Tibial artery (tissue), 4 donors: Measurements from ENCODE around the gene MT1H.
A peak's percentile ranks its signal among the peaks of the same experiment; 100 is the strongest.

ENCODE experiments used
- DNase-seq, 2 donors: peaks; one replicate each; pipeline ENCODE4 v3.0.0-alpha.2; 2019
- H3K27ac ChIP-seq, 2 donors: fragments of 200-600 bp; sonication (generic) in 1 of 2; 1 replicate in 1 of 2; 2 replicates in 1 of 2; pipeline ENCODE4 v1.5.1; 2018 to 2019; ENCODE audit warnings: mild to moderate bottlenecking in 1 of 2
- H3K27me3 ChIP-seq, 2 donors: fragments of 200-600 bp; sonication (generic) in 1 of 2; one replicate each; pipeline versions ENCODE4 v1.5.1 to v1.6.0; 2016 to 2019
- H3K36me3 ChIP-seq, 3 donors: fragments of 200-600 bp; sonication (generic) in 2 of 3; one replicate each; pipeline ENCODE4 v1.5.1; 2016 to 2019; ENCODE audit warnings: mild to moderate bottlenecking in 2 of 3
- H3K4me1 ChIP-seq, 4 donors: fragments of 200-600 bp; sonication (generic) in 2 of 4; 1 replicate in 3 of 4; 2 replicates in 1 of 4; pipeline ENCODE4 v1.5.1; 2016 to 2019
- H3K4me3 ChIP-seq, 2 donors: fragments of 200-600 bp; sonication (generic) in 1 of 2; 1 replicate in 1 of 2; 2 replicates in 1 of 2; pipeline ENCODE4 v1.5.1; 2018 to 2019; ENCODE audit warnings: mild to moderate bottlenecking in 2 of 2
- H3K9me3 ChIP-seq, 3 donors: fragments of 200-600 bp; sonication (generic) in 1 of 3; one replicate each; pipeline ENCODE4 v1.5.1; 2016 to 2019
- intact Hi-C: fragments of 100-400 bp; cut with DNase I; formaldehyde crosslinking; loops from one replicate; pipeline ENCODE4 v1.15.0; 2023; ENCODE audit warnings: low total_unique reads
- TF ChIP-seq, protein P1 (sequence below), 2 experiments: fragments of 200-600 bp in 1 of 2; fragments of 450-650 bp in 1 of 2; IDR thresholded peaks; one replicate each; pipeline ENCODE4 v1.5.1; 2017 to 2019; ENCODE audit warnings: antibody characterized with exemption in 2 of 2, mild to moderate bottlenecking in 1 of 2, moderate library complexity in 1 of 2

Gene MT1H

DNA sequence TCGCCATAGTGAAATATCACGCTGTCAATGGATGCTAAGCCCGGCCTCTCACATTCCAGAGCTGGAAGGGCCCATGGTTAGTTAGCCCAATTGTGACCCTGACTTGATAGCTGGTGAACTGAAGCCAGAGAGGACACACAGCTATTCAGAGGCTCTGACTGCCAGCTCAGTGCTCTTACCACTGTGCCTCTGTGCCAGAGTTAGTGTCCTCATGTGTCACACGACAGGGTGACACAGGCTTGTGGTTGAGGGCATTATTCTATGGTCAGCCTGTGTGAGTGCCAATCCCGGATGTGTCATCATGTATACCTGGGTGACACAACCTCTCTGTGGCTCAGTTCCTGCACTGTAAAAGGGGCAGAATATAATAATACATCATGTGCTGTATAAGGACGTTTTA lies 10.2 kb downstream of the MT1H start:
- TF ChIP-seq, protein P1, sequence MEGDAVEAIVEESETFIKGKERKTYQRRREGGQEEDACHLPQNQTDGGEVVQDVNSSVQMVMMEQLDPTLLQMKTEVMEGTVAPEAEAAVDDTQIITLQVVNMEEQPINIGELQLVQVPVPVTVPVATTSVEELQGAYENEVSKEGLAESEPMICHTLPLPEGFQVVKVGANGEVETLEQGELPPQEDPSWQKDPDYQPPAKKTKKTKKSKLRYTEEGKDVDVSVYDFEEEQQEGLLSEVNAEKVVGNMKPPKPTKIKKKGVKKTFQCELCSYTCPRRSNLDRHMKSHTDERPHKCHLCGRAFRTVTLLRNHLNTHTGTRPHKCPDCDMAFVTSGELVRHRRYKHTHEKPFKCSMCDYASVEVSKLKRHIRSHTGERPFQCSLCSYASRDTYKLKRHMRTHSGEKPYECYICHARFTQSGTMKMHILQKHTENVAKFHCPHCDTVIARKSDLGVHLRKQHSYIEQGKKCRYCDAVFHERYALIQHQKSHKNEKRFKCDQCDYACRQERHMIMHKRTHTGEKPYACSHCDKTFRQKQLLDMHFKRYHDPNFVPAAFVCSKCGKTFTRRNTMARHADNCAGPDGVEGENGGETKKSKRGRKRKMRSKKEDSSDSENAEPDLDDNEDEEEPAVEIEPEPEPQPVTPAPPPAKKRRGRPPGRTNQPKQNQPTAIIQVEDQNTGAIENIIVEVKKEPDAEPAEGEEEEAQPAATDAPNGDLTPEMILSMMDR (IDR thresholded peaks at IDR 0.05): no peak
- Histone ChIP-seq H3K4me3 (no peak overlapping the region), H3K9me3 (no peaks in the 10 kb centered on the region), H3K4me1 (peaks cover 0 to 36% (median 11%) of the 10 kb centered on the region in 4 donors), H3K27ac (no peak overlapping the region), H3K36me3 (peaks cover 6 to 10% (median 8%) of the 10 kb centered on the region in 3 donors), H3K27me3 (peaks cover 0 to 17% of the 10 kb centered on the region in 2 donors)
- DNase-seq: peak in 1 of 2 donors; percentile 27
- intact Hi-C loops: loop anchor here (5.0 kb wide), 1 partner anchor 73 kb away; the partner anchor contains the start of gene MT2A

DNA sequence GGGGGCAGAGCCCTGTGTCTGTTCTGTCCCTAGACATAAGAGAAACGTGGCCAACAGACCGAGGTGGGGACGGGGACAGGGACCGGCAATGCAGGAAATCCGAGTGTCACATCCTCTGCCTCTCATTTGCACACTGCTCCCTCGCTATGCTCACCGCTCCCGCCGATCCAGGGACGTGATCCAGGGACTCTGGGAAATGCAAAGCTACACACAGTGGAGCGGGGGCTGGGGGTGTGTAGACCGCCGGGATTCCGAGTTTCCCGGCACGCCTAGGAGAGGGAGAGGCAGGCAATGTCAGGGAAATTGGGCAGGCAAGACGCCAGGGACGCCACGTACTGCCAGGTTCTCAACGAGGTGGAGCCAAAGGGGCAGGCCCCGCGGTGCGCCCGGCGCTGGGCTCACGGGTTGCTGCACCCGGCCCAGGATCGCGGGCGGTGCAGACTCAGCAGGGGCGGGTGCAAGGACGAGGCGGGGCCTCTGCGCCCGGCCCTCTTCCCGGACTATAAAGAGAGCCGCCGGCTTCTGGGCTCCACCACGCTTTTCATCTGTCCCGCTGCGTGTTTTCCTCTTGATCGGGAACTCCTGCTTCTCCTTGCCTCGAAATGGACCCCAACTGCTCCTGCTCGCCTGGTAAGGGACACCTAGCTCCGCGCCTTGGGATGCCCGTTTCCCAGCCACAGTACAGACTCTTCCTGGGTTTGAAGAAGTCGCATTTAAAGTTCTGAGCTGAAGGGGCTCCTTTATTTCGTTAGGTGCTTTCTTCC lies 12.5 kb downstream of the MT1H start, which contains the start of gene MT1X:
Gene MT1X (plus strand): TSS at position 532 of the 764 bp plus-strand sequence. CDS start 71 bp downstream, at position 603.
- TF ChIP-seq, protein P1 (IDR thresholded peaks at IDR 0.05): no peak
- Histone ChIP-seq H3K36me3 (peaks cover 6 to 25% (median 14%) of the 10 kb centered on the region in 3 donors), H3K4me3 (peak within 1 kb of the TSS; percentile 80 to 82), H3K27me3 (no peaks in the 10 kb centered on the region), H3K4me1 (peaks cover 0 to 39% (median 10%) of the 10 kb centered on the region in 4 donors), H3K27ac (peak within 1 kb of the TSS; percentile 87 to 88), H3K9me3 (peaks cover 0 to 9% (median 0%) of the 10 kb centered on the region in 3 donors)
- intact Hi-C loops: loop anchor here (5.0 kb wide), 1 partner anchor 75 kb away; the partner anchor contains the start of gene MT2A
- peak; percentile 94 to 98 for DNase-seq

DNA sequence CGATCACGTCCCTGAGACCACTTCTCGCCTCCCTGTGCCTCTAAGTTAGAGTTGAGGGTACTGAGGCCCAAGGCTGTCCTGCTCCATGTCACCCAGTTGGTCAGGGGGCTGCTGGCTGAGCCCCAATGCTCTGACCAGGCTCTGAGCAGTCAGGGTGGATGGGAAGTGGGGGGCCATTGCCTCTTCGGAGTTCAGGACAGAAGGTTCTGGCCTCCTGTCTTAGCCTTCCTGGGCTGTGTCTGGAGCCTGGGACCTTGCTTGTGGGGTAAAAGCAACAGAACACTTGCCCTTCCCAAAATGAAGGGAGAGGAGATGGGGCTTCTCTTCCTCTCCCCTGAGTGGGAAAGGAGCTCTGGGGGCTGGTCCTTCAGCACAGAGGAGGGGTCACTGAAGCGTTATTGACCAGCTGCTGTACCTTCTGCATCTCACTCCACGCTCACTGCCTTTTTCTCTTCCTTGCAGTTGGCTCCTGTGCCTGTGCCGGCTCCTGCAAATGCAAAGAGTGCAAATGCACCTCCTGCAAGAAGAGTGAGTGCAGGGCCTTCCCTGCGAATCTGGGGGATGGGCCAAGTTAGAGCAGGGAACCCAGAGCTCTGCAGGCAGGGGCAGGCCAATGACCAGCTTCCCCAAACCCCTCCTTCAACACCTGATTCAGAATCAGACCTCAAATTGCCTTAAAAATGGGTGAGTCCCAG lies 13.2 kb downstream of the MT1H start:
- Histone ChIP-seq H3K9me3 (peaks cover 0 to 10% (median 0%) of the 10 kb centered on the region in 3 donors), H3K27me3 (no peaks in the 10 kb centered on the region), H3K36me3 (peaks cover 6 to 25% (median 14%) of the 10 kb centered on the region in 3 donors), H3K4me1 (peaks cover 0 to 39% (median 10%) of the 10 kb centered on the region in 4 donors), H3K27ac (peak overlapping the region; percentile 87 to 88), H3K4me3 (peak overlapping the region; percentile 80 to 82)
- TF ChIP-seq, protein P1 (IDR thresholded peaks at IDR 0.05): no peak
- no peak for DNase-seq
- intact Hi-C loops: loop anchor here (5.0 kb wide), 1 partner anchor 76 kb away; the partner anchor contains the start of gene MT2A

DNA sequence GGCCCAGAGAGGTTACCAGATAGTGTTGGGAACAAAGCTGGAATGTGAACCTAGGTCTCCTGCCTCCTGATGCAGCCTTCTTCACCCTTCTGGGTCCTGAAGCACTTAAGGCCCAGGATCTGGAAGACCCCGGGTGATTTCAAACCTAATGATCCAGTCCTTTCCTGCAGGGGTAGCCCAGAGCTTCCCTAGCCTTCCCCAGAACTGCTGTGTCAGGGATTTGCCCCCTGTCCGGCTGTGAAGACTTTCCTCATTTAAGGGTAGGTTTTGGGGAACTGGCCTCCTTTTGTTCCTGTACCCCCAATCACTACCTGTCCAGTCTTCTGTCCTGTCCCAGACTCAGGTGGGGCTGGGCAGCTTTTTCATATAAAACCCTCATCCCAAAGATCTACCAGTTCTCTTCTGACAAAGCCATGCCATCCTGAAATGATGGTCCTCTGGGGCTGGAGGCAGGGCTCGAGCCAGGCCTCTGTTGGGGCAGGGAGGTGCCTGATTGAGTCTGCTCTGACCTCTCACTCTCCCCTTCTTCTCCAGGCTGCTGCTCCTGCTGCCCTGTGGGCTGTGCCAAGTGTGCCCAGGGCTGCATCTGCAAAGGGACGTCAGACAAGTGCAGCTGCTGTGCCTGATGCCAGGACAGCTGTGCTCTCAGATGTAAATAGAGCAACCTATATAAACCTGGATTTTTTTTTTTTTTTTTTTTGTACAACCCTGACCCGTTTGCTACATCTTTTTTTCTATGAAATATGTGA lies 14.0 kb downstream of the MT1H start:
- peak overlapping the region; percentile 87 to 88 for H3K27ac ChIP-seq
- no peaks in the 10 kb centered on the region for H3K27me3 ChIP-seq
- intact Hi-C loops: loop anchor here (5.0 kb wide), 1 partner anchor 76 kb away; the partner anchor contains the start of gene MT2A
- peaks cover 6 to 25% (median 14%) of the 10 kb centered on the region in 3 donors for H3K36me3 ChIP-seq
- TF ChIP-seq, protein P1 (IDR thresholded peaks at IDR 0.05): no peak
- H3K9me3 ChIP-seq: peaks cover 0 to 10% (median 0%) of the 10 kb centered on the region in 3 donors
- DNase-seq: no peak
- peaks cover 0 to 39% (median 10%) of the 10 kb centered on the region in 4 donors for H3K4me1 ChIP-seq
- H3K4me3 ChIP-seq: peak overlapping the region; percentile 80 to 82
